A549 (cell line): ENCODE data around the gene FOXO1. TPM values are rescaled to one million over a fixed set of nuclear protein-coding genes. Genes with fewer than 3 reads are reported as not detected.

Experiments
- ATAC-seq, 2 experiments: fragments of 200-7000 bp in 1 of 2; fragments of >200 bp in 1 of 2; cut with Nextera tagmentation in 1 of 2; cut with Tn5 transposase in 1 of 2; 3 replicates each; pipeline versions ENCODE4 v1.8.0 to v1.9.1; 2018 to 2020; ENCODE audit warnings: mild to moderate bottlenecking in 1 of 2, moderate library complexity in 1 of 2
- CTCF ChIA-PET: fragments of 300-600 bp; sonication (Branson Sonifier 250); formaldehyde crosslinking; extraction: SDS; loops from one replicate; lab custom pipeline; 2021; ENCODE audit warnings: antibody characterized with exemption, inconsistent platforms; lab: Yijun Ruan, JAX
- POLR2A ChIA-PET: fragments of 350-600 bp; formaldehyde crosslinking; extraction: SDS; loops from one replicate; lab custom pipeline; 2021; ENCODE audit warnings: antibody characterized with exemption, inconsistent platforms; lab: Yijun Ruan, JAX
- DNase-seq, 2 experiments: peaks; one replicate each; pipeline versions ENCODE4 v3.0.0 to v3.0.0-alpha.2; 2011 to 2016; ENCODE audit warnings: low read depth in 1 of 2, low spot score in 1 of 2
- FAIRE-seq: peaks from 2 replicates; lab custom pipeline; 2011; peaks lifted over from hg19 to GRCh38; lab: Jason Lieb, UNC
- H3K27ac ChIP-seq, 2 experiments: fragments of >200 bp; sonication (Bioruptor Twin); formaldehyde crosslinking; 3 replicates each; pipeline ENCODE4 v1.5.1; 2016 to 2017
- H3K4me1 ChIP-seq: fragments of >200 bp; sonication (Bioruptor Twin); formaldehyde crosslinking; 3 replicates; pipeline ENCODE4 v1.6.1; 2016
- H3K4me2 ChIP-seq: fragments of >200 bp; sonication (Bioruptor Twin); formaldehyde crosslinking; 3 replicates; pipeline ENCODE4 v1.6.1; 2016
- H3K4me3 ChIP-seq: fragments of >200 bp; sonication (Bioruptor Twin); formaldehyde crosslinking; 3 replicates; pipeline ENCODE4 v1.5.1; 2016
- H3K9me3 ChIP-seq: fragments of >200 bp; sonication (Bioruptor Twin); formaldehyde crosslinking; 3 replicates; pipeline ENCODE4 v1.6.1; 2016
- ESRRA ChIP-seq: fragments of 150-350 bp; IDR thresholded peaks from 2 replicates; pipeline ENCODE4 v1.6.1; 2014; ENCODE audit warnings: mild to moderate bottlenecking, low read length, borderline replicate concordance
- GATA3 ChIP-seq: IDR thresholded peaks from 2 replicates; pipeline ENCODE4 v1.6.1; 2012; ENCODE audit warnings: borderline replicate concordance
- HDAC2 ChIP-seq: fragments of 200-600 bp; sonication (generic); IDR thresholded peaks from 2 replicates; pipeline ENCODE4 v1.6.1; 2016
- HOXA7 ChIP-seq: fragments of 250-450 bp; sonication (Bioruptor Pico); IDR thresholded peaks from 2 replicates; pipeline ENCODE4 v1.5.0; 2020; ENCODE audit warnings: mild to moderate bottlenecking, moderate library complexity
- HOXB13 ChIP-seq: fragments of 250-450 bp; sonication (Bioruptor Pico); IDR thresholded peaks from 2 replicates; pipeline ENCODE4 v1.5.0; 2020; ENCODE audit warnings: low read depth, mild to moderate bottlenecking, moderate library complexity
- JUNB ChIP-seq: fragments of >200 bp; sonication (Bioruptor Twin); formaldehyde crosslinking; IDR thresholded peaks from 2 replicates; pipeline ENCODE4 v1.6.1; 2016
- KDM5A ChIP-seq: fragments of 200-600 bp; sonication (generic); IDR thresholded peaks from 2 replicates; pipeline ENCODE4 v1.6.1; 2016; ENCODE audit warnings: antibody characterized with exemption, mild to moderate bottlenecking
- MYC ChIP-seq: IDR thresholded peaks from 2 replicates; pipeline ENCODE4 v1.6.1; 2012; ENCODE audit warnings: mild to moderate bottlenecking, inconsistent platforms, low read length, improper control_type of control experiment, borderline replicate concordance
- POLR2A ChIP-seq: IDR thresholded peaks from 2 replicates; pipeline ENCODE4 v1.6.1; 2012; ENCODE audit warnings: mild to moderate bottlenecking, low read length
- RNF2 ChIP-seq: fragments of 200-600 bp; sonication (generic); IDR thresholded peaks from 2 replicates; pipeline ENCODE4 v1.6.1; 2016; ENCODE audit warnings: low read depth, mild to moderate bottlenecking, antibody characterized with exemption, moderate library complexity, borderline replicate concordance
- ZSCAN20 ChIP-seq: fragments of 250-450 bp; sonication (Bioruptor Pico); IDR thresholded peaks from 2 replicates; pipeline ENCODE4 v1.8.0; 2022; ENCODE audit warnings: mild to moderate bottlenecking, moderate library complexity
- WGBS: methylation state at CpG from one replicate; pipeline ENCODE4 v1.1.6; 2017; ENCODE audit errors: missing lambda C conversion rate; 5-methylcytosine and 5-hydroxymethylcytosine counted together
- polyA plus RNA-seq, 4 experiments: library from polyadenylated mRNA; depleted of rRNA in 3 of 4; stranded (reverse); fragments of >200 nt; fragmentation: RNase III in 1 of 4; extraction: RNeasy Plus Mini Kit Qiagen cat#74134 plus additional on column Dnase treatment in 1 of 4; gene quantifications; 2 replicates in 3 of 4; 3 replicates in 1 of 4; pipeline ENCODE4 v1.2.3, GENCODE V29; 2011 to 2017
- TF ChIP-seq, protein P1 (sequence below): fragments of 150-350 bp; IDR thresholded peaks from 2 replicates; pipeline ENCODE4 v1.6.1; 2014; ENCODE audit warnings: low read depth, mild to moderate bottlenecking, low read length
- TF ChIP-seq, protein P2 (sequence below): IDR thresholded peaks from 2 replicates; pipeline ENCODE4 v1.6.1; 2012
- TF ChIP-seq, protein P3 (sequence below): fragments of >200 bp; sonication (Bioruptor Twin); formaldehyde crosslinking; IDR thresholded peaks from 3 replicates; pipeline ENCODE4 v1.5.1; 2016
- TF ChIP-seq, protein P4 (sequence below): fragments of >200 bp; sonication (Bioruptor Twin); formaldehyde crosslinking; IDR thresholded peaks from 2 replicates; pipeline ENCODE4 v1.6.1; 2016
- TF ChIP-seq, protein P5 (sequence below): fragments of 250-450 bp; sonication (Bioruptor Pico); IDR thresholded peaks from 2 replicates; pipeline ENCODE4 v1.5.0; 2020; ENCODE audit warnings: low read depth, mild to moderate bottlenecking, moderate library complexity

FOXO1 gene
- polyA plus RNA-seq, 2 of the 4 experiments (the other 2 are of a cell fraction), result 2.2 to 3.6 TPM

DNA sequence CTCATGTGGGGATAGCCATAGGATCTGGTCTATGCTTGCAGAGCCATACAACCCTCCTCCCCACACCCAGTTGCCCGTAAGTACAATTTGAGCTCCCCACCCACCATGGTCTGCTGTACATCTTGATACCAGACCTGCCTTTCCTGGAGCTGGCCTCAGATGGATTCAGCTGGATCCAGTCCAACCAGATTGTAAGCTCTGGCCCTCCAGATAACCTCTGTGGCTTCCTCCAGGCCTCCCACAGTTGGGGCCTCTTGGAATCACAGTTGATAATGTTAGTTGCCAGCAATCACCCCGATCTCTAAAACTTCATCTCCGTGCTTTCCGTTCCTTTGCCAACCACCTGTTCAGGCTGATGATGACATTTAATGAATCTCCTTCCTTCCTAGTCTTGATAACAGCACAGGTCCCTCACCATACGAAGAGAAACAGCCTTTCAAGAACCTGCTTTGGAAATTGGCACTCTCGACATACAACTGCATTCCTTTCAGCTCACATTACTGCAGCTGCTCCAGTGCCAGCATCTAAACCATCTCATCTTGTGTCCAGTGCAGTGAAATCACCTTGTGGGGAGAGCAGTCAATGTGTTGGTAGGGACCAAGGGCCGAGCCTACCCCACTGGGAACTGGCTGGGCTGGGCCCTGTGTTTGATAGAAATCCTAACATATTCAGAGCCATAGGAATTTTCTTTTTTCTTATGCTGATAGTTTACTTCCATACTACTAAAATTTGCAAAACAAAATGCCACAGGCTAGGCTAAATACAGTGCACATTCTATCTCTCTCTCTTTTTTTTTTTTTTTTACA is 15.1 kb upstream of the FOXO1 start (continued):
- TF ChIP-seq ZSCAN20, result no peak

DNA sequence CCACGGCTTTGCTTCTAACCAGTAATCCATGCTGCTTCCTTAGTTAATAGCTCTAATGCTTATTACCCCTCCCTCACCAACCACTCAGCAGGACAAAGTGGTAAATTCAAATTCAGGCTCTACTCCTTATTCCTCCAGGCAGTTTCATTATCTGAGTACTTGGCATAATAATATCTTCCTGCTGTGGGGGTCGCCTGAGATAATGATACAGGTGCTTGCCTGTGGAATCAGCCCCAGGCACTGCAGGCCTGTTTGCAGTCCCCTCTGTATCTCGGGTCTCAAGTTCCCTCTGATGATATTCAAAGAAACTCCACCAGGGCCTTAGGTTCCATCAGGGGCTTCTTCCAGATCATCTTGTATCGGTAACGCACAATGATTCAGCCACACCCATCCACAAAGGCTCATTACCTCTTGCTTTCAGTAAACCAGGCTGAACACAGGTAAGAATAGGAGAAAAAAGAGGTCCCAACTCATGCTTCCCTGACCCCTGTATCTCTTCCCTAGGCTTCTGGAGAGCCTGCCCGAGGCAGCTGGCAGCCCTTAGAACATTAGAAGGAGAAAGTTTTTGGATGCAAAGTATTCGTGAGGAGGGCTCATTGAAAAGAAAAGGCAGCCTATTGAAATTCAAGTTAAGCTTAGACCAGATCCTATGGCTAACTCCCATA is 14.3 kb upstream of the FOXO1 start:
- DNase-seq (no peak), FAIRE-seq (no peak), ATAC-seq (no peak)
- no peak overlapping the region for H3K4me2 ChIP-seq
- CTCF ChIA-PET, result interaction anchor here (0.6 to 8.7 kb wide), 6 partner anchors 7 to 910 kb away, joined by 3 to 56 read pairs (median 4); no protein-coding TSS in a partner anchor
- POLR2A ChIA-PET, result no interaction called here
- no peak overlapping the region for H3K27ac ChIP-seq
- 81% methylated on average over 7 of the region's 7 CpGs for WGBS
- TF ChIP-seq RNF2, result no peak
- no peak for TF ChIP-seq MYC
- no peak for TF ChIP-seq JUNB
- H3K9me3 ChIP-seq, result no peaks in the 10 kb centered on the region
- no peaks in the 10 kb centered on the region for H3K4me1 ChIP-seq
- no peak overlapping the region for H3K4me3 ChIP-seq

DNA sequence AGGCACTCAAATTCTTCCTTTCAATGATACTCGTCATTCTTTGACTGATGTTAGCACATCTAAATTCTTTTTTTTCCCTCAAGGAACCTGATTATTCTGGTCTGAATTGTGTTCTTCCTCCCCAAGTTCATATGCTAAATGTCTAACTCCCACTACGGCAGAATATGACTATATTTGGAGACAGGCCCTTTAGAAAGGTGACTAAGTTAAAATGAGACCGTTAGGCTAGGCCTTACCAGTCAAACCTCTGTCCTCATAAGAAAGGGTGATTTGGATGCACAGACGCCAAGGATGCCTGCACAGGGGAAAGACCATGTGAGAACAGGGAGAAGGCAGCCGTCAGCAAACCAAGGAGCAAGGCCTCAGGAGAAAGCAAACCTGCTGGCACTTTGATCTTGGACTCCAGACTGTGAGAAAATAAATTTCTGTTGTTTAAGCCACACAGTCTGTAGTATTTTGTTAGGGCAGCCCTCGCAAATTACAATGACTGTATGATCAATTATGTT is 13.1 kb upstream of the FOXO1 start:
- no peak overlapping the region for H3K4me3 ChIP-seq
- no peak for DNase-seq
- no peaks in the 10 kb centered on the region for H3K4me1 ChIP-seq
- H3K4me2 ChIP-seq, result no peak overlapping the region
- TF ChIP-seq, protein P1, sequence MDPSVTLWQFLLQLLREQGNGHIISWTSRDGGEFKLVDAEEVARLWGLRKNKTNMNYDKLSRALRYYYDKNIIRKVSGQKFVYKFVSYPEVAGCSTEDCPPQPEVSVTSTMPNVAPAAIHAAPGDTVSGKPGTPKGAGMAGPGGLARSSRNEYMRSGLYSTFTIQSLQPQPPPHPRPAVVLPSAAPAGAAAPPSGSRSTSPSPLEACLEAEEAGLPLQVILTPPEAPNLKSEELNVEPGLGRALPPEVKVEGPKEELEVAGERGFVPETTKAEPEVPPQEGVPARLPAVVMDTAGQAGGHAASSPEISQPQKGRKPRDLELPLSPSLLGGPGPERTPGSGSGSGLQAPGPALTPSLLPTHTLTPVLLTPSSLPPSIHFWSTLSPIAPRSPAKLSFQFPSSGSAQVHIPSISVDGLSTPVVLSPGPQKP, result no peak
- TF ChIP-seq, protein P2, sequence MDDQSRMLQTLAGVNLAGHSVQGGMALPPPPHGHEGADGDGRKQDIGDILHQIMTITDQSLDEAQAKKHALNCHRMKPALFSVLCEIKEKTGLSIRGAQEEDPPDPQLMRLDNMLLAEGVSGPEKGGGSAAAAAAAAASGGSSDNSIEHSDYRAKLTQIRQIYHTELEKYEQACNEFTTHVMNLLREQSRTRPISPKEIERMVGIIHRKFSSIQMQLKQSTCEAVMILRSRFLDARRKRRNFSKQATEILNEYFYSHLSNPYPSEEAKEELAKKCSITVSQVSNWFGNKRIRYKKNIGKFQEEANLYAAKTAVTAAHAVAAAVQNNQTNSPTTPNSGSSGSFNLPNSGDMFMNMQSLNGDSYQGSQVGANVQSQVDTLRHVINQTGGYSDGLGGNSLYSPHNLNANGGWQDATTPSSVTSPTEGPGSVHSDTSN, result no peak
- no peak for TF ChIP-seq ESRRA
- no peak for TF ChIP-seq HOXB13 (CRISPR knock-in tag)
- TF ChIP-seq, protein P3, sequence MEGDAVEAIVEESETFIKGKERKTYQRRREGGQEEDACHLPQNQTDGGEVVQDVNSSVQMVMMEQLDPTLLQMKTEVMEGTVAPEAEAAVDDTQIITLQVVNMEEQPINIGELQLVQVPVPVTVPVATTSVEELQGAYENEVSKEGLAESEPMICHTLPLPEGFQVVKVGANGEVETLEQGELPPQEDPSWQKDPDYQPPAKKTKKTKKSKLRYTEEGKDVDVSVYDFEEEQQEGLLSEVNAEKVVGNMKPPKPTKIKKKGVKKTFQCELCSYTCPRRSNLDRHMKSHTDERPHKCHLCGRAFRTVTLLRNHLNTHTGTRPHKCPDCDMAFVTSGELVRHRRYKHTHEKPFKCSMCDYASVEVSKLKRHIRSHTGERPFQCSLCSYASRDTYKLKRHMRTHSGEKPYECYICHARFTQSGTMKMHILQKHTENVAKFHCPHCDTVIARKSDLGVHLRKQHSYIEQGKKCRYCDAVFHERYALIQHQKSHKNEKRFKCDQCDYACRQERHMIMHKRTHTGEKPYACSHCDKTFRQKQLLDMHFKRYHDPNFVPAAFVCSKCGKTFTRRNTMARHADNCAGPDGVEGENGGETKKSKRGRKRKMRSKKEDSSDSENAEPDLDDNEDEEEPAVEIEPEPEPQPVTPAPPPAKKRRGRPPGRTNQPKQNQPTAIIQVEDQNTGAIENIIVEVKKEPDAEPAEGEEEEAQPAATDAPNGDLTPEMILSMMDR, result no peak
- TF ChIP-seq POLR2A, result no peak
- TF ChIP-seq HOXA7, result no peak
- TF ChIP-seq KDM5A, result no peak
- CTCF ChIA-PET, result interaction anchor here (1.2 to 8.7 kb wide), 3 partner anchors 11 to 737 kb away, joined by 3 to 56 read pairs (median 7); no protein-coding TSS in a partner anchor
- POLR2A ChIA-PET, result no interaction called here
- FAIRE-seq, result no peak
- no peak for ATAC-seq
- WGBS, result 82% methylated on average over 6 of the region's 6 CpGs
- no peak overlapping the region for H3K27ac ChIP-seq
- no peaks in the 10 kb centered on the region for H3K9me3 ChIP-seq

DNA sequence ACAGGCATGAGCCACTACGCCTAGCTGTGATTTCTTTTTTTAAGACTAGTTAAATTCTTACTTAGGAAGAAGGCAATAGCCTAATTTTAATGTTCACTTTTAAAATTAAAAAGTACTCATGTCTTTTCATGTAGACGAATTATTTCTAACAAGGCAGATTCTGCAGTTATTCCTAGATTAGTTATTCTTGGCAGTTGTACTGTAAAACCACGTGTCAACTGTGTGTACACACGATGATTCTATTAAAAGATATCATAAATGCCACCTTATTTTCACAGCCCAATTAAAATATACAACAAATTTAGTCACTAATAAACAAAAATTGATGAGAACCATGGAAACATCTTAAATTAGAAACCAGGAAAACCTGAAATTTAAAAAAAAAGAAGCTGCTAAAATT is 10.6 kb upstream of the FOXO1 start:
- H3K27ac ChIP-seq, result no peak overlapping the region
- H3K9me3 ChIP-seq, result no peaks in the 10 kb centered on the region
- H3K4me1 ChIP-seq, result peaks cover 13% of the 10 kb centered on the region
- 82% methylated on average over 4 of the region's 4 CpGs for WGBS
- DNase-seq (no peak), ATAC-seq (no peak), FAIRE-seq (no peak)
- ChIA-PET POLR2A (no interaction called here), CTCF (interaction anchor here (0.7 to 8.7 kb wide), 3 partner anchors 9 to 735 kb away, joined by 4 to 56 read pairs (median 7); no protein-coding TSS in a partner anchor)
- H3K4me3 ChIP-seq, result no peak overlapping the region
- TF ChIP-seq MYC (no peak), HDAC2 (no peak), GATA3 (no peak)
- TF ChIP-seq, protein P4, sequence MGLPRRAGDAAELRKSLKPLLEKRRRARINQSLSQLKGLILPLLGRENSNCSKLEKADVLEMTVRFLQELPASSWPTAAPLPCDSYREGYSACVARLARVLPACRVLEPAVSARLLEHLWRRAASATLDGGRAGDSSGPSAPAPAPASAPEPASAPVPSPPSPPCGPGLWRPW, result no peak
- TF ChIP-seq, protein P5, sequence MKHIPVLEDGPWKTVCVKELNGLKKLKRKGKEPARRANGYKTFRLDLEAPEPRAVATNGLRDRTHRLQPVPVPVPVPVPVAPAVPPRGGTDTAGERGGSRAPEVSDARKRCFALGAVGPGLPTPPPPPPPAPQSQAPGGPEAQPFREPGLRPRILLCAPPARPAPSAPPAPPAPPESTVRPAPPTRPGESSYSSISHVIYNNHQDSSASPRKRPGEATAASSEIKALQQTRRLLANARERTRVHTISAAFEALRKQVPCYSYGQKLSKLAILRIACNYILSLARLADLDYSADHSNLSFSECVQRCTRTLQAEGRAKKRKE (CRISPR knock-in tag), result no peak
- TF ChIP-seq, protein P3, result no peak
- H3K4me2 ChIP-seq, result no peak overlapping the region
